Peyer's patch (tissue), 4 donors: ENCODE data around the gene LRRC72. TPM values are rescaled to one million over a fixed set of nuclear protein-coding genes. Genes with fewer than 3 reads are reported as not detected.
"Not testable (repeated sequence)": the region's sequence is repeated elsewhere in the genome, so short reads cannot be mapped to it uniquely, and the experiment has no call there.

Source experiments
- DNase-seq, 3 donors: peaks; one replicate each; pipeline ENCODE4 v3.0.0-alpha.2; 2017 to 2019
- H3K27ac ChIP-seq, 4 donors: fragments of 200-600 bp; sonication (generic); one replicate each; pipeline ENCODE4 v1.5.1; 2016 to 2019
- H3K27me3 ChIP-seq, 2 donors: fragments of 200-600 bp; sonication (generic); one replicate each; pipeline ENCODE4 v1.5.1; 2019
- H3K36me3 ChIP-seq, 3 donors: fragments of 200-600 bp; sonication (generic); one replicate each; pipeline ENCODE4 v1.5.1; 2016 to 2019
- H3K4me1 ChIP-seq, 4 donors: fragments of 200-600 bp; sonication (generic); one replicate each; pipeline ENCODE4 v1.5.1; 2016 to 2019
- H3K4me3 ChIP-seq, 4 donors: fragments of 200-600 bp; sonication (generic); 1 replicate in 3 of 4; 2 replicates in 1 of 4; pipeline ENCODE4 v1.5.1; 2016 to 2019; ENCODE audit warnings: mild to moderate bottlenecking in 1 of 4
- H3K9me3 ChIP-seq, 4 donors: fragments of 200-600 bp; sonication (generic); one replicate each; pipeline ENCODE4 v1.5.1; 2016 to 2019; ENCODE audit warnings: mild to moderate bottlenecking in 1 of 4
- CTCF ChIP-seq, 6 experiments: fragments of 450-650 bp in 4 of 6; fragments of 200-600 bp in 2 of 6; sonication (generic) in 1 of 6; IDR thresholded peaks; one replicate each; pipeline ENCODE4 v1.5.1; 2017 to 2019; ENCODE audit warnings: antibody characterized with exemption in 6 of 6, mild to moderate bottlenecking in 3 of 6, moderate library complexity in 1 of 6
- POLR2A ChIP-seq, 2 donors: fragments of 450-650 bp; IDR thresholded peaks; one replicate each; pipeline ENCODE4 v1.5.1; 2017; ENCODE audit warnings: antibody characterized with exemption in 2 of 2, mild to moderate bottlenecking in 2 of 2, moderate library complexity in 2 of 2
- total RNA-seq, 4 donors: library from RNA; depleted of rRNA; stranded (reverse); fragments of >200 nt; gene quantifications; one replicate each; pipeline ENCODE4 v1.1.0, GENCODE V29; 2016

Gene LRRC72
- total RNA-seq, 4 donors from 2014 or later, result not detected

- no peak overlapping the region for H3K27ac ChIP-seq
- no peaks in the 10 kb centered on the region for H3K36me3 ChIP-seq
- no peak for DNase-seq
- H3K27me3 ChIP-seq, result no peaks in the 10 kb centered on the region
- no peaks in the 10 kb centered on the region for H3K9me3 ChIP-seq
- H3K4me1 ChIP-seq, result no peaks in the 10 kb centered on the region
- no peak overlapping the region for H3K4me3 ChIP-seq
- TF ChIP-seq POLR2A (IDR thresholded peaks at IDR 0.05) (no peak), CTCF (IDR thresholded peaks at IDR 0.05) (no peak)
These were observed 11.9 kb upstream of the LRRC72 start for GRCh38 chr7:16514729-16515128.

GRCh38 chr7:16515785-16516685 lies 10.6 kb upstream of the LRRC72 start:
- Histone ChIP-seq H3K4me3 (no peak overlapping the region), H3K27ac (no peak overlapping the region), H3K27me3 (no peaks in the 10 kb centered on the region), H3K36me3 (no peaks in the 10 kb centered on the region), H3K4me1 (no peaks in the 10 kb centered on the region), H3K9me3 (no peaks in the 10 kb centered on the region)
- no peak for DNase-seq
- TF ChIP-seq POLR2A (IDR thresholded peaks at IDR 0.05) (no peak), CTCF (IDR thresholded peaks at IDR 0.05) (no peak)

GRCh38 chr7:16519985-16520384 lies 6.6 kb upstream of the LRRC72 start:
- not testable (repeated sequence) for H3K36me3 ChIP-seq, H3K9me3 ChIP-seq, H3K4me1 ChIP-seq, H3K27me3 ChIP-seq, H3K4me3 ChIP-seq, DNase-seq, H3K27ac ChIP-seq

- Histone ChIP-seq H3K4me3 (no peak overlapping the region), H3K27ac (no peak overlapping the region), H3K36me3 (no peaks in the 10 kb centered on the region), H3K27me3 (no peaks in the 10 kb centered on the region), H3K9me3 (no peaks in the 10 kb centered on the region), H3K4me1 (no peaks in the 10 kb centered on the region)
- TF ChIP-seq CTCF (IDR thresholded peaks at IDR 0.05) (no peak), POLR2A (IDR thresholded peaks at IDR 0.05) (no peak)
- no peak for DNase-seq
These were observed 2.3 kb upstream of the LRRC72 start for GRCh38 chr7:16524332-16524731.

- no peaks in the 10 kb centered on the region for H3K4me1 ChIP-seq
These were observed 1.9 kb downstream of the LRRC72 start for GRCh38 chr7:16528520-16528919.

More at GRCh38 chr7:16528520-16528919, 1.9 kb downstream of the LRRC72 start:
- TF ChIP-seq POLR2A (IDR thresholded peaks at IDR 0.05) (no peak), CTCF (IDR thresholded peaks at IDR 0.05) (no peak)
- DNase-seq, result no peak
- Histone ChIP-seq H3K27ac (no peak overlapping the region), H3K9me3 (no peaks in the 10 kb centered on the region), H3K36me3 (no peaks in the 10 kb centered on the region), H3K27me3 (no peaks in the 10 kb centered on the region), H3K4me3 (no peak overlapping the region)
